ENCODE results near the gene TMEM170B.

TMEM170B gene

GRCh38 chr6:11632231-11632630 is 94.7 kb downstream of the TMEM170B start:
- no peak for TF ChIP-seq CTCF (IDR thresholded peaks at IDR 0.05; ENCODE audit: low read depth, low read length)
- no peak for TF ChIP-seq EZH2phosphoT487 (IDR thresholded peaks at IDR 0.05; ENCODE audit: low read depth)
- Histone ChIP-seq H3K9ac (ENCODE audit: low read length) (no peak overlapping the region), H3K79me2 (ENCODE audit: low read length) (no peaks in the 10 kb centered on the region), H3K4me2 (ENCODE audit: low read length) (no peak overlapping the region), H3K4me3 (ENCODE audit: low read length) (no peak overlapping the region), H3K27me3 (ENCODE audit: low read depth, low read length) (no peaks in the 10 kb centered on the region), H2AFZ (ENCODE audit: low read depth, low read length) (no peak overlapping the region), H3K36me3 (replicated peaks; ENCODE audit: low read depth, low read length) (no peaks in the 10 kb centered on the region), H3K27ac (ENCODE audit: low read length) (no peak overlapping the region), H4K20me1 (ENCODE audit: insufficient read depth, low read length) (no peaks in the 10 kb centered on the region), H3K9me3 (ENCODE audit: insufficient read depth, low read length) (no peaks in the 10 kb centered on the region), H3K4me1 (ENCODE audit: low read length) (no peaks in the 10 kb centered on the region)

- Histone ChIP-seq H3K27ac (ENCODE audit: low read length) (no peak overlapping the region), H3K79me2 (ENCODE audit: low read length) (no peaks in the 10 kb centered on the region), H3K36me3 (replicated peaks; ENCODE audit: low read depth, low read length) (no peaks in the 10 kb centered on the region), H2AFZ (ENCODE audit: low read depth, low read length) (no peak overlapping the region), H3K9ac (ENCODE audit: low read length) (no peak overlapping the region), H3K9me3 (ENCODE audit: insufficient read depth, low read length) (no peaks in the 10 kb centered on the region), H3K27me3 (ENCODE audit: low read depth, low read length) (no peaks in the 10 kb centered on the region), H4K20me1 (ENCODE audit: insufficient read depth, low read length) (no peaks in the 10 kb centered on the region), H3K4me2 (ENCODE audit: low read length) (no peak overlapping the region), H3K4me3 (ENCODE audit: low read length) (no peak overlapping the region), H3K4me1 (ENCODE audit: low read length) (no peaks in the 10 kb centered on the region)
- no peak for TF ChIP-seq EZH2phosphoT487 (IDR thresholded peaks at IDR 0.05; ENCODE audit: low read depth)
- TF ChIP-seq CTCF (IDR thresholded peaks at IDR 0.05; ENCODE audit: low read depth, low read length), result no peak
These were observed 95.4 kb downstream of the TMEM170B start for GRCh38 chr6:11632795-11633511.

Data from OCI-LY3 (cell line).